ENCODE measurements around the gene TMEM212.
"Not testable (repeated sequence)": the region's sequence is repeated elsewhere in the genome, so short reads cannot be mapped to it uniquely, and the experiment has no call there.

Gene TMEM212

DNA sequence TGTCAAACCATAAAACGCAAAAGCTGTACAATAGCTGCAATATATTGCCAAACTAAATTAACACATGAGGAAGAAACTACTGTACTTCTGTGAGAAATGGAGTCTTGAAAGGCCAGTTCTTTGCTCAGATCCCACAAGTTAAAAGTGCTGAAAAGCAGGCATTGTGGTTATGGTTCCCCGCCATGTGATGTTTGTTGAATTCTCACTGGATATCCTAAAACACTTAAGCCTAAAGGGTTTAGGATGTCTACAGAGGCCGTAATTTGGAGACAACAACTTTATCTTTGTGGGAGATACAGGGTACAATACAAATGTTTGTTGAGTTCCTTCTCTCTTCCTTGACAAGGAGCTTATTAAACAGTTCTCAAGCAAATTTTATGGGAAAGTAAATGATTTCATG is 53.2 kb downstream of the TMEM212 start:
- TF ChIP-seq CTCF (IDR thresholded peaks at IDR 0.05; ENCODE audit: borderline replicate concordance, insufficient read depth, low read depth, low read length): no peak
- no peak overlapping the region for H3K4me3 ChIP-seq (ENCODE audit: low read depth, low read length)

- TF ChIP-seq CTCF (IDR thresholded peaks at IDR 0.05; ENCODE audit: borderline replicate concordance, insufficient read depth, low read depth, low read length): no peak
- H3K4me3 ChIP-seq (ENCODE audit: low read depth, low read length): no peak overlapping the region
Measured at GRCh38 chr3:171898192-171898591, 55.0 kb downstream of the TMEM212 start.

- no peak overlapping the region for H3K4me3 ChIP-seq (ENCODE audit: low read depth, low read length)
- no peak for TF ChIP-seq CTCF (IDR thresholded peaks at IDR 0.05; ENCODE audit: borderline replicate concordance, insufficient read depth, low read depth, low read length)
Measured at GRCh38 chr3:171900446-171900845, 57.3 kb downstream of the TMEM212 start.

DNA sequence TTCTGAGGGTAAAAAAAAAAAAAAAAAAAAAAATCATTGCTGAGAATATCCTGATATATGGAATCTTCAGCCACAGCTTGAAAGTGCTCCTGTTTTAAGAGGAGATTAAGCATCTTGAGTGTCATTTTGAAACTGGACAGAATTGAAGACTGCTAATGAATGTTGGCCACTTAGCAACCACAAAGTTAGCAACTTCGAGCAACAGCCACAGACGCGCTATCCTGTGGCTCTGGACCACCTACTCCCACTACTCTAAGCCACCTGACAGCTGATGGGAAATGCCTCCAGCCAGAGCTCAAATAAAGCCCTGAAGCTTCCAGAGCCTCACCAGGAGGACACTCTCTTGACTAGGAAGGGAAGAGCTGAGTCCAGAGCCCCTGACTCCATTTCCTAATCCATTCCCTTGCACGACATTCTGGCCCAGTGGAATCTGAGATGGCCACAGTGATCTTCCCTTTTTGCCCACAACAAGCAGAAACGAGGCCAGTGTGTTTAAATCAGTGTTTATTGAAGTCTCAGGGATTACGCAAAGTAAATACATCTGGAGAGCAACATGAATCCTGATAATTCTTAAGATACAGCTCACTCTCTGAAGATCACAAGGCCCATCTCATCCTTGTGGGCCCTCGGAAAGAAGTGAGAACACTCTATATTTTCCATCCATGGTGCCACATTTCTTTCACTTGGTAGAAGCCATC is 58.6 kb downstream of the TMEM212 start:
- no peak for TF ChIP-seq CTCF (IDR thresholded peaks at IDR 0.05; ENCODE audit: borderline replicate concordance, insufficient read depth, low read depth, low read length)
- H3K4me3 ChIP-seq (ENCODE audit: low read depth, low read length): no peak overlapping the region

- H3K4me3 ChIP-seq (ENCODE audit: low read depth, low read length): no peak overlapping the region
- no peak for TF ChIP-seq CTCF (IDR thresholded peaks at IDR 0.05; ENCODE audit: borderline replicate concordance, insufficient read depth, low read depth, low read length)
Measured at GRCh38 chr3:171904829-171905228, 61.7 kb downstream of the TMEM212 start.

DNA sequence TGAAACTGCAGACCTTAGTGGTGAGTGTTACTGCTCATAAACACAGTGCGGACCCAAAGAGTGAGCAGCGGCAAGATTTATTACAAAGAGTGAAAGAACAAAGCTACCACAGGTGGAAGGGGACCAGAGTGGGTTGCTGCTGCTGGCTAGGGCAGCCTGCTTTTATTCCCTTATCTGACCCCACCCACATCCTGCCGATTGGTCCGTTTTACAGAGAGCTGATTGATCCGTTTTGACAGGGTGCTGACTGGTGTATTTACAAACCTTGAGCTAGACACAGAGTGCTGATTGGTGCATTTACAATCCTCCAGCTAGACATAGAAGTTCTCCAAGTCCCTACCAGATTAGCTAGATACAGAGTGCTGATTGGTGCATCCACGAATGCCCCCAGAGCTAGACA is 63.4 kb downstream of the TMEM212 start:
- not testable (repeated sequence) for H3K4me3 ChIP-seq (ENCODE audit: low read depth, low read length)

GRCh38 chr3:171906951-171907676 is 64.0 kb downstream of the TMEM212 start:
- no peak overlapping the region for H3K4me3 ChIP-seq (ENCODE audit: low read depth, low read length)
- no peak for TF ChIP-seq CTCF (IDR thresholded peaks at IDR 0.05; ENCODE audit: borderline replicate concordance, insufficient read depth, low read depth, low read length)

Measured in GM12875 (cell line).